Testis (tissue), 2 donors: ENCODE results near the gene OR10T2.

Experiments used
- CTCF ChIP-seq, 3 experiments: fragments of 450-650 bp in 2 of 3; fragments of 200-600 bp in 1 of 3; sonication (generic) in 1 of 3; IDR thresholded peaks; one replicate each; pipeline ENCODE4 v1.5.1; 2016 to 2019; ENCODE audit warnings: antibody characterized with exemption in 3 of 3, mild to moderate bottlenecking in 2 of 3, moderate library complexity in 1 of 3
- POLR2A ChIP-seq: fragments of 450-650 bp; IDR thresholded peaks from one replicate; pipeline ENCODE4 v1.6.1; 2017; ENCODE audit warnings: antibody characterized with exemption, mild to moderate bottlenecking, moderate library complexity

GRCh38 chr1:158355773-158356285, 43.4 kb downstream of the OR10T2 start:
- TF ChIP-seq POLR2A: no peak
- no peak for TF ChIP-seq CTCF (IDR thresholded peaks at IDR 0.05)
